Measurements from ENCODE around the gene LUZP4.

DNA sequence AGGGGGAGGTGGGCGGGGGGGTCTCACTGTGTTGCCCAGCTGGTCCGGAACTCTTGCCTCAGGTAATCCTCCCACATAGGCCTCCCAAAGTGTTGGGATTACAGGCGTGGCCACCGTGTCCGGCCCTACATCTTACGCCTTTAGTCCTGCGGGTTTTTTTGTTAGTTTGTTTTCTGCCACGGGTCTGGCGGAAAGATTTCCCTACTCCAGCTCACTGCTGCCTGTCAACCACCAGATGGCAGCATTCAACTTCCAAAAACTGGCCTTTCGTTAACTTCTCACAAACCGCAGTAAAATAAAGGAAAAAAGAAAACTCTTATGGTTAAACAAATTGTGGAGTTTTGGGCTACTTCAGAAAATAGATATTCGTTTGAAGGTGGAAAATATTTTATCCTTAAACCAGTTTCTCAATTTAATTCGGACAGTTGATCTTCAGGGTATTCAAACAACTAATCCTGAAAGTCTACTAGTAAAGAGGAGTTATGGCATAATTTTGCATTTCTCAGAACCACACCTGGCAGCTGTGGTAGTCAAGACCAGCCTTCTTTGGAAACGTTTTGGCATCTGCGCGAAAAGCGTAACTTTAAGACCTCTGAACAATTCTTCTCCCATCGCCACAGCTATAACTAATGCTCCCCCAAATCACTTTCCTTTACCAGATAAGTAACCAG lies 41.1 kb downstream of the LUZP4 start:
- TF ChIP-seq GATA2 (IDR thresholded peaks at IDR 0.05; ENCODE audit: low read depth, low read length) = no peak
- no peak for TF ChIP-seq GATA3 (IDR thresholded peaks at IDR 0.05; ENCODE audit: low read depth, low read length)
